Right renal cortex interstitium (tissue), 3 donors: ENCODE measurements around the gene SOWAHB. TPM values are rescaled to one million over a fixed set of nuclear protein-coding genes. Genes with fewer than 3 reads are reported as not detected.
"Not testable (repeated sequence)": the region's sequence is repeated elsewhere in the genome, so short reads cannot be mapped to it uniquely, and the experiment has no call there.

ENCODE experiments used
- DNase-seq, 3 donors: peaks; one replicate each; pipeline ENCODE4 v3.0.0-alpha.2; 2013; ENCODE audit warnings: low read depth in 3 of 3, low spot score in 2 of 3
- polyA plus RNA-seq, 3 donors: library from polyadenylated mRNA; unstranded; fragments of 120-200 nt; gene quantifications; one replicate each; pipeline ENCODE4 v1.2.1, GENCODE V29; 2013; ENCODE audit not compliant: insufficient read length in 3 of 3

SOWAHB gene
- polyA plus RNA-seq, 3 donors = 4.3 to 5.6 (median 4.8) TPM

DNA sequence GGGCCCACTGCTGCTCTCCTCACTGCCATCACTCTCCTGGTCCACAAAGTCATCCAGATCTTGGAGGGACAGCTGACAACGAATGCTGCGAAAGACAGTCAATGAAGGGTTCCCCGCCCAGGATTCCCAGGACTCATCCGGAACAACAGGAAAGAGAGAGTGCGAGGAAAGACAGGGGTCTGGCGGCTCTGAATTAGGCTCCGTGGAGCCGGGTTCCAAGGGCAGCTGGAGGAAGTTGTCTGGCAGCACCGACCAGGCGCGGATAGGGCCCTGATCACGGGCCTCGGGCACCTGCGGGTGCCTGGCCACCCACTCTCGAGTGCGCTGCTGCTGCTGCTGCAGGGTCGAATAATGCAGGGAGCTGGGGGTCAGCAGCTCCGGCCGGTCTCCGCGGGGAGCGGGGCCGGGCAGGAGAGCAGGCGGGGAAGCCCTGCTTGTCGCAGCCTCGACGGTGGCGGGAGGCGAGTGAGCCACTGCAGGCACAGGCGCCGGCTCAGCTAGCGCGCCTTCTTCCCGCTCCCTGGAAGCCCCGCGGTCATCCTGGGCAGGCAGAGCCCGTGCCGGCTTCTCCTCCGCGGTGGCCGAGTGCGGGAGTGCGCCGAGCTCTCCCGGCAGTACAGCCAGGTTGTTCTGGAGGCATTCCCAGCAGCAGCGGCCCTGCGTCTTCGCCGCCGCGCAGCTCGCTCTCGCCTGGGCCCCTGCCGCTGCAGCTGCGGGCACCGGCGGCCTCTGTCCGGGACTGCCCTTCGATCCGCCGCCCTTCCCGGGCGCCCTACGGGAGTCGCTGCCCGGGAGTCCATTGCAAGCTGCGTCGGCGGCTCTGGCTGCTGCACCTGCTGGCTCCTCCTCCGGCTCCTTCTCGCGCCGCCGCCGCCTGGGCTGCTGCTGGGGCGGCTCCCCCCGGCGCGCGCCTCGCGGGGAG lies 1.1 kb downstream of the SOWAHB start:
- peak in 1 of 3 donors; percentile 19 for DNase-seq

DNA sequence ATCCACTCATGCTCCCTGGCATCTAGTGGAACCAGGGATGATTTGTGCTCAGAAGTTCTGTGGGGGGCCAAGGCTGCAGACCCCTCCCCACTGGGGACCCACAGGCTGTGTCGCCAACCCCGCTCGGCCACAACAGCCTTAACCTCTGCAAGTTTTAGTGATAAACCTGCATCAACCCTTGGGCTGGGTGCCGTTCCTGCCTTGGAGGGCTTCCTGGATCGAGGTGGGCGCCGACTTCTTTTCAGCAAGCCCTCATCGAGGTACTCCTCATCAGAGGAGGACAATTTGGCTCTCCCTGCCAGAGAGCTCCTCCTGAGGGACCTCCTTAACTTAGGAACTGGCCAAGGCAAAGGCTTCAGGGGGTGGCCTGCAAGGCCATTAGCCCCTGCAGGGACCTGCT lies 1.9 kb downstream of the SOWAHB start:
- DNase-seq = no peak

DNA sequence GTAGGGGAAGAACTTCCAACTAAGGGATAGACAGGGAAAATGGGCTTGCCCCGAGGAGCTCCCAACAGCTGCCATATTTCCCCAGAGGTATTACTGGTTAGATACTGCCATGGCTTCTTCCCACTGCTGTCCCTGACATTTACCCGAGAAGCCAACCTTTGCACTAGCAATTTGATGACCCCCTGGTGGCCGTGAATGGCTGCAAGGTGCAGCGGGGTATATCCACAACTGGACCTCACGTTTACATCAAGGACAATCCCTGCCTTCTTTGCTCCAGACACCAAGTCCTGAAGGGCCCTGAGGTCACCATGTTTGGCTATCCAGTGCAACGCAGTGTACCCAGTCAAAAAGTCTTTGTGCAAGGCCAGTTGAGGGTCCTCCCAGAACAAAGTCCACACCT lies 2.3 kb downstream of the SOWAHB start:
- no peak for DNase-seq

DNA sequence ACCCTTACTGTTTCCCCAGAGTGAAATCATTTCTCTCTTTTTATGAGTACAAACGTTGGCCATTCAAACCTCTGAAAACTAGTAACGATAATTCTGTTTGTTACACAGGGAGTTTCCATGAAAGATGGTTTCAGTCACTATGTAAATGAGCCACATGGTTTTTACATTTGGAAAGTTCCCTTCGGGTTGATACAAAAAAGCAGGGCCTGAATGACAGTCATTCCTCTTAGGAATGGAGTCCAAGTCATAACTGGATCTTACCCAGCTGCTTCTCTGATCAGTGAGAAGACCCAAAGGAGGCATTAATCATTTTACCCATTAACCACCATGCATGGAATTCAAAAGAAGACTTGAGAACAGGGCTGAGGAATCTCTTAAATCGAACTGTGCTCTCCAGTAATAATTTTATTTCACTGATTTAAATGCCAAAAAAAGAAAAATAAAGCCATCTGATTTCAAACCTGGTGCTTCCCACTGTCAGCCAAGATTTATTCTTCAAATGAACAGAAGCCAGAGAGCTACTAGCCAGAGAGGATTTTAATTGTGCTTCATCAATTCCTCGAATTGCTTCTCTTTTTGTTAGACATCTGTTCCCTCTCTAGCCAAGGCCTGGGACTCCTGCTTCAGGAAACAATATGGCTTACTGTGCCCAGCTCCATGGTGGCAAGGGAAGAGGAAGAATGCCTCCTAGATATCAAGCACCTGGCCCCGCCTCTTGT lies 3.2 kb downstream of the SOWAHB start:
- DNase-seq = no peak

DNA sequence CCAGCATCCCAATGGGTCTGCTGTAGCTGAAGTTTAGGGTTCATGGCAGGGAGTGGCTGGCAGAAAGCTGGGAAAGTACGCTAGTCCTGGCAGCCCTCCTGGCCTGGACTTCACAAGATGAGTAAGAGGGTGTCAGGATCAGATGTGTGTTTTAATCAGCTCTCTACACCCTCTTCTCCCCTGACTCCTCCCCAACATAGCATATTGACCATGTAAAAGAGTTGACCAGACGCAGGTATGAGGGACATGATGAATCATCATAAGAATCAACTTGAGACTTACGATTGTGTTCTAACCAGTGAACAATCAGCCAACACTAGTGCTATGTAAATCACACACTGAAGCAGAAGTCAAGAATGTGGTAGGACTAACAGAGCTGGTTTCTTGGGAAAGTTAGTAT lies 5.3 kb downstream of the SOWAHB start:
- no peak for DNase-seq

DNA sequence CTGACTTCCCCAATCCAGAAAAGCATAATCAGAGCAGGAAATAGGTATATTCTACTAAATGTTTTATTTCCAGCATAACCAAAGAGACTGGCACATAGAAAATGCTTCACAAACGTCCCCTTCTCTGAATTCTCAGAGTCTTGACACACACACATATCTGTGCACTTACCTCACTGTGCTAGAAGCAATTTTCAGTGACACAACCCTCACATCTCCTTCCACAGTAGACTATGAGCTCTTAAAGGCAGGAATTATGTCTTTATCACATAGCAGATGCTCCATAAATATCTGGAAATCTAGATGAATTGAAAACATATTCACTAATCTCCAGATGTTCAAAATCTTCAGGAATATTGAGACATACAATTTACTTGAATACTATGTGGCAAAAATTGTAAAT lies 5.9 kb downstream of the SOWAHB start:
- DNase-seq = no peak

DNA sequence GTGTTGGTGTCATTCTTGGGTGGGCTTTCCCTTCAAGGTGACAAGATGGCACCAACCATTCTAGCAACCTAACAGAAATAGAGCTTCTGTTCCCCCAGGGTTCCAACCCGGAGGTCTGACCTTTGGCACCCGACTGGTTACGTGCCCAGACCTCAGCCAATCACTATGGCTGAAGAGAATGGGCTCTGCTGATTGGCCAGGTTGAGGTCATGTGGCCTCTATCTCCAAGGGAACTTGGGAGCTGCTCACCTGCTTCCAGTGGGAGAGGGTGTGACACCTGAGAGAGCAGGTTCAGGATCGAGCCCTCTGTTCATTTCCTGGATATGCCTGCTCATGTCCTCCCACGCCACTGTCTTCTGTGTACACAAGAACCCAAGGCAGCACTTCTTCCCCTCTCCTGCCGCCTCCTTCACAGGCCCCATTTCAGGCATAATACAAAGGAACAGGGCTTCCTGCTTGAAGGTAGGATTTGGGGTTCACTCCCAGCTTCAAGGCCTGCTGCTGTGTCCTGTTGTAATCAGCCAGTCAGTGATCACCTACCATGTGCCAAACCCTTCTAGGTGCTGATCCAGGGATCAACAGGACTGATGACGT lies 11.0 kb downstream of the SOWAHB start:
- no peak for DNase-seq

DNA sequence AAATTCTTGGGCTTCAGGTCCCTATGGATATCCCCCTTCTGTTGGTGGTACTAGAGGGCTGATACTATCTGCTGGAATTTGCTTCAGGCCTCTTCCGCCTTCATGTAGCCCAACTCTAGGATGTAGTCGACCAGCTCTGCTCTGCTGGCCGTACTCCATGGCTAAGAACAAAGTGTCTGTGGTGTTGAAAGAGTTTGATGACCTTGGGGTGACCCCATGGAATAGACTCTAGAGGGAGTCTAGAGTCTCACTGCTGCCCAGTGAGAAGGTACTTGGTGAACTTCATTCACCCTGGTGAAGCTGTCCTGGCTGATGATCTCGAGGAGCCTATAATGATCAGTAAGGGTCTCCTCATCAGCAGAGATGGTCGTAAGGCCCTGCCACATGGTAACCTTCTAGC lies 11.7 kb downstream of the SOWAHB start:
- DNase-seq = no peak

DNA sequence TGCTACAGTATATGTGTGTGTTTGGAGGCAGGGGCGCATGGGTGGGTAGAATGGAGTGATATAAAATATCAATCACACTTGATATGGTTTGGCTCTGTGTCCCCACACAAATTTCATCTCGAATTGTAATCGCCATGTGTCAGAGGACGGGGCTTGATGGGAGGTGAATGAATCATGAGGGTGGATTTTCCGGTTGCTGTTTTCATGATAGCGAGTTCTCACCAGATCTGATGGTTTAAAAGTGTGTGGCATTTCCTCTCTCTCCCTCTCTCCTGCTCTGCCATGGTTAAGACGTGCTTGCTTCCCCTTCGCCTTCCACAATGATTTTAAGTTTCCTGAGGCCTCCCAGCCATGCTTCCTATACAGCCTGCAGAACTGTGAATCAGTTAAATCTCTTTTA lies 14.8 kb downstream of the SOWAHB start:
- no peak for DNase-seq

DNA sequence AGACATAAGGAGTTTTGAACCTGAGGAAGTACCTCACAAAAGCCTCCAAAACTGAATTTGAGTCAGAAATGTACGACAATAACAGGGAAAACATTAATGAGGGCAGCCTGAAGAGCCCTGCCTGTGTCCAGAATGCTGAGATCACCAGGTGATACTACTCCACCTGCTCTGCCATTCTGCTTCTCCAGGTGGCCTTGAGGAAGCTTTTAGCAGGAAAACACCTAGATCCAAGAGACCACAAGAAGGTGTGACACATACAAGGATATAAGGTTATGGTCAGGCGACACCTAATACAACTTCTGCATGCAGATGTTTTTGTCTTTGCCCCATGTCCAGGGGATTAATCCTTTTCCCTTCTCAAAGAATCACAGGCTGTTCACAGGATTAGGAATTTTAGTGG lies 15.3 kb downstream of the SOWAHB start:
- no peak for DNase-seq

DNA sequence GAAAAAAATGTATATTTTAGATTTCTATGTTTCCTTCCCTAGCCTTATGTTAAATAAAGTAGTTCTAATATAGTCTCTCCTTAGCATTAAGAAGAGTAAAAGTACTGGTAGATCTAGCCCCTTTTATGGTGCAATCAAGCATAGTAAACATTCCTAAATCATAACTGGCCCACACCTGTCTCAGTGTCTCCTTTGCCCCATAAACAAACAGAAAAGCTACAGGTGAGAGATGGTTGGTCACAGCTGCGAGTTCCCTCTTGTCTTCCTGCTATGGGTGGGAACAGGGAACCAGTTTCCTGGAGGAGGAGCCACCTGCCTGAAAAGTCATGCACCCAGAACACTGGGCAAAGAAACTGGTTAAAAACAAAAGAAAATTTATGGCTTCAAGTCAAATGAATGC lies 16.6 kb downstream of the SOWAHB start:
- no peak for DNase-seq

DNA sequence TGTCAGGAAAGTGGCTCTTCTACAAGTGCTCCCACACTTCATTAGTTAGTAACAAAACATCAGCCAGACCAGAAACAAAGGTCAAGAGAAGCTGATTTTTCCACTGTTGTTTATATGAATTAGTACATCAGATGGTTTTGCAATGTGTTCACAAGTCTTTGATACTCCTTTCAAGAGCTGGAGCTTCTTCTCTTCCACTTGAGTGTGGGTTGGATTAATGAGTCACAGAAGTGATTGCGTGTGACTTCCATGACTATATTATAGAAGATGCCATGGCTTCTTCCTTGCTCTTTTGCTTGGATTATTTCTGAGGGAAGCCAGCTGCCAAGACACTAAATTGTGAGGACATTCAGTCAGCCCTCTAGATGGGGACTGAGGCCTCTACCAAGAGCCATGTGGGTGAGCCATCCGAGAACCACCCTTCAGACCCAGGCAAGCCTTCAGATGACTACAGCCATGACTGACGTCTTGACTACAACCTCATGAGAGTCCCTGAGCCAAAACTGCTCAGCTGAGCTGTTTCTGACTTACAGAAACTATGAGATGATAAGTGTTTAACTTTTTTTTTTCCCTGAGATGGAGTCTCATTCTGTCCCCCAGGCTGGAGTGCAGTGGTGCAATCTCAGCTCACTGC lies 18.1 kb downstream of the SOWAHB start:
- no peak for DNase-seq

DNA sequence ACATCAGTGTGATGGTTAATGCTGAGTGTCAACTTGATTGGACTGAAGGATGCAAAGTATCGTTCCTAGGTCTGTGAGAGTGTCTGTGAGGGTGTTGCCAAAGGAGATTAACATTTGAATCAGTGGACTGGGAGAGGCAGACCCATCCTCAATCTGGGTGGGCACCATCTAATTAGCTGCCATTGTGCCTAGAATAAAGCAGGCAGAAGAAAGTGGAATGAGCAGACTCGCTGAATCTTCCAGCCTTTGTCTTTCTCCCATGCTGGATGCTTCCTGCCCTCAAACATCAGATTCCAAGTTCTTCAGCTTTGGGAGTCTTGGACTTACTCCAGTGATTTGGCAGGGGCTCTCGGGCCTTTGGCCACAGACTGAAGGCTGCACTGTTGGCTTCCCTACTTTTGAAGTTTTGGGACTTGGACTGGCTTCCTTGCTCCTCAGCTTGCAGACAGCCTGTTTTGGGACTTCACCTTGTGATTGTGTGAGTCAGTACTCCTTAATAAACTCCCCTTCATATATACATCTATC lies 19.2 kb downstream of the SOWAHB start:
- not testable (repeated sequence) for DNase-seq

DNA sequence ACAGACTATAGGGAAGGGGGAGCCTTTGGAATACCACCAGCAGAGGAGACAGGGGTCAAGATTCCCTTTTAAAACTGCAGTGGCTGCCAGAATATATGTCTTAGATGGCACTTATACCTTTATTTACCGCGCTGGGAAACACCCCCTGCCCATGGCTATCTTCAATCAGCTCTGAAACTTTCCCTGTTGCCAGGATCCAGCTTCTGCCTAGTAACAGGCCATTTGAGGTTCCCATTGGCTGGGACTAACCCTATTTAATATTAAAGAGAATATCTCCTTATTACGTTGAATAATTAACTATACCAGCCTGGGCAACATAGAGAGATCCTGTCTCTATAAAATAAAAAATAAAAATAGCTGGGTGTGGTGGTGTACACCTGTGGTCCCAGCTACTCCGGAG lies 23.8 kb downstream of the SOWAHB start:
- no peak for DNase-seq

DNA sequence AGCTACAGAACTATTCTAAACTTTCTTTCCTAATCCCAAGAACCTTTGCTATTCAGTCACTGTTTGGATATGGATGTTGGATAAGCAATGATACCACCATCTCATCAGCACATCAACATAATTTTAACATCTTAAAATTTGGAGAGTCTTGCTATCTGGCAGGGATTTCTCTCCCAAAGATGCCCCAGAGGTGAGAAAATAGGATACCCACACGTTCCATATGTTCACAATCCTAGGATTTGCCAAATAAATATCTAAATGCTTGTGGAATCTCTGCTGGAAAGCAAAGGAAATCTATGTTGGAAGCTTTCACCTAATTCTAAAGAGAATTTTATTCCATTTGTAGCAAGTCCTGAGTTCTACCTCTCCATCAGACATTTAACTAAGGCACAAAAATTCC lies 24.4 kb downstream of the SOWAHB start:
- DNase-seq = no peak

DNA sequence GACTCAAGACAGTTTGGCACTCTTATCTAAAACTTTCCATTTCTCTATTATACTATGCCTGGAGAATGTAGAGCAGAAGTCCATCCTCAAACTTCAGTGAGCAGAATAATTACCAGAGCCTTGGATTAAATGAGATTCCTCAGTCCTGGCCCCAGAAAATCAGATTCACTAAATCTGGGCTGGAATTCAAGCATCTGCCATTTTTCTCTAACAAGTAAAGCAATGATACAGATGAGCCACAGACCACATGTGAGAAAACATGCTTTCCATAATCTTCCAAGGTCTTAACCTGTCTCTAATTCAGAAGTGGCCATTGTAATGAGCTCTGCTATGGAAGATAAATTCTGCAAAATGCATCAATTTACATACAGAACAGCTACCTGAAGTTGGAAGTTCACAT lies 25.4 kb downstream of the SOWAHB start:
- DNase-seq = no peak

DNA sequence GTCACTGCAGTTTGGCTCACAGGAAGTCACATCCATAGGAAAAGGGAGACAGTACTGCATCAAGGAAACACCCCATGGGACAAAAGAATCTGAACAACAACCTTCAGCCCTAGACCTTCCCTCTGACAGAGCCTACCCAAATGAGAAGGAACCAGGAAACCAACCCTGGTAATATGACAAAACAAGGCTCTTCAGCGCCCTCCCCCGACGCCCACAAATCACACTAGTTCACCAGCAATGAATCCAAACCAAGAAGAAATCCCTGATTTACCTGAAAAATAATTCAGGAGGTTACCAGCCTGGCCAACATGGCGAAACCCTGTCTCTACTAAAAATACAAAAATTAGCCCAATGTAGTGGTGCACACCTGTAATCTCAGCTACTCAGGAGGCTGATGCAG lies 29.2 kb downstream of the SOWAHB start:
- DNase-seq = not testable (repeated sequence)

DNA sequence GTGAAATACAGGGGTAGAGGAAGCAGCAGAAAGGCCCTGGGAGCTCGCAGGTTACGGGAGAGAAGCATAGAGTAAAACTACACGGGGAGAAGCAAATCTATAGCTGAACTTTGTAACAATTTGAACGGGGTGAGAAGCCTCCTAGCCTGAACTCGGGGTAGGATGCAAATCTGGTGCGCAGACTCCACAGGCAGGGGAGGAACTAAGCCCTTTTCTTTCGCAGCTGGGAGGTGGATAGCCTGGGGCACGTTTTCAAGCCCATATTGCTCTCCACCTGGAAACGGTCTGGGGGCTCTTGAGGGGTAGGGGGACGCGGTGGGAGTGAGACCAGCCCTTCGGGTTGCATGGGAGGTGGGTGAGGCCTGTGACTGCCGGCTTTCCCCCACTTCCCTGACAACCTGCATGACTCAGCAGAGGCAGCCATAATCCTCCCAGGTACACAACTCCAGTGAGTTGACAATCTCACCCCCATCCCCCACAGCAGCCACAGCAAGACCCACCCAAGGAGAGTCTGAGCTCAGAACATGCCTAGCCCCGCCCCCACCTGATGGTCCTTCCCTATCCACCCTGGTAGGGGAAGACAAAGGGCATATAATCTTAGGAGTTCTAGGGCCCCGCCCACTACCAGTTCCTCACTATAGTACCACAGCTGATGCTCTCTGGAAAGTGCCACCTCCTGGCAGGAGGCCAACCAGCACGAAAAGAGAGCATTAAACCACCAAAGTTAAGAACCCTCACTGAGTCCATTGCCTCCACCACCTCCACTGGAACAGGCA lies 29.9 kb downstream of the SOWAHB start:
- no peak for DNase-seq

DNA sequence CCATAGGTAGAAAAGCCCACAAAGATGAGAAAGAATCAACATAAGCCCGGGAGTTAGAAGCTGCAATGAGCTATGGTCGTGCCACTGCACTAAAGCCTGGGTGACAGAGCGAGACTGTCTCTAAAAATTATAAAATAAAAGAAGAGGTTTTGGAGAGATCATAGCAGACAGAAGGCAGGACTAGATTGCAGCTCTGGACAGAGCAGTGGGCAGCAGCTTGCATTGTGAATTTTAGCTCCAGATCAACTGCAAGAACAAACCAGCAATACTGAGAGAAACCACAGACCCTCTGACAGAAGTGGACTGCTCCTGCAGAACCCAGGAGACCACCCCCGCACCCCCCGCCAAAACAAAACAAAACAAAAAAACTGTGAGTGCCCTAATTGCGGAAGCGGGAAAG lies 30.6 kb downstream of the SOWAHB start:
- DNase-seq = no peak

DNA sequence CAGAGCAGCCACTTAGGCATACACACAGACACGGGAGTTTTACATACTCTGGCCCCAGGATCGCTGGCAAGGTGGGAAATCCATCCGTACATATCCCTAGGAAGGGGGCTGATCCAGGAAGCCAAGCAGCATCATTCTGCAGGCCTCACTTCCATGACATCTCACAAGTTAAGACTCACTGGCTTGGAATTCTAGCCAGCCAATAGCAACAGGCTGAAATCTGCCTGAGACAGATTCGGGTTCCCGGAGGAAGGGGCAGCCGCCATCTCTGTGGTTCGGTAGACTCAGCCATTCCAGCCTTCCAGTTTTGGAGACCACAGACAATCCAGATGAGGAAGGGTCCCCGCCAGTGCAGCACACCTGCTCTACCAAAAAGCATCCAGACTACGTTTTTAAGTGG lies 31.3 kb downstream of the SOWAHB start:
- DNase-seq = no peak
